ENCODE data around the gene ZNF302. TPM values are rescaled to one million over a fixed set of nuclear protein-coding genes. Genes with fewer than 3 reads are reported as not detected.

ZNF302 gene
- total RNA-seq, 1 experiment from 2014 or later: 23.2 TPM

GRCh38 chr19:34711890-34712289 is 34.4 kb downstream of the ZNF302 start:
- Mint-ChIP-seq H3K9me3 (ENCODE audit: low read depth, unreplicated experiment) (peaks cover 15% of the 10 kb centered on the region), H3K4me3 (ENCODE audit: low read depth, unreplicated experiment) (no peak overlapping the region)
- intact Hi-C loops (cut with micrococcal nuclease; ENCODE audit: unreplicated experiment): loop anchor here (1.0 kb wide), 3 partner anchors 73 to 211 kb away; no protein-coding TSS in a partner anchor

GRCh38 chr19:34712395-34713261 is 35.1 kb downstream of the ZNF302 start:
- TF ChIP-seq CTCF (IDR thresholded peaks at IDR 0.05; ENCODE audit: unreplicated experiment): peak; percentile 77
- Mint-ChIP-seq H3K27me3 (ENCODE audit: unreplicated experiment) (no peaks in the 10 kb centered on the region), H3K4me1 (ENCODE audit: low read depth, unreplicated experiment) (no peaks in the 10 kb centered on the region), H3K36me3 (ENCODE audit: insufficient read depth, unreplicated experiment) (no peaks in the 10 kb centered on the region), H3K9me3 (ENCODE audit: low read depth, unreplicated experiment) (peaks cover 15% of the 10 kb centered on the region), H3K27ac (ENCODE audit: unreplicated experiment) (no peak overlapping the region), H3K4me3 (ENCODE audit: low read depth, unreplicated experiment) (no peak overlapping the region)
- no TSS peak for BruUV-seq (replicated peaks)
- intact Hi-C loops (cut with micrococcal nuclease; ENCODE audit: unreplicated experiment): loop anchor here (1.0 kb wide), 3 partner anchors 73 to 211 kb away; no protein-coding TSS in a partner anchor
- CTCF ChIA-PET: interaction anchor here (0.7 to 0.9 kb wide), 2 partner anchors 214 to 924 kb away, joined by 3 to 4 read pairs; partner anchors contain the start of gene ZNF30
- peak; percentile 68 for DNase-seq

More at GRCh38 chr19:34711890-34712289, 34.4 kb downstream of the ZNF302 start:
- DNase-seq: no peak
- H3K36me3 Mint-ChIP-seq (ENCODE audit: insufficient read depth, unreplicated experiment): no peaks in the 10 kb centered on the region
- no TSS peak for BruUV-seq (replicated peaks)
- H3K4me1 Mint-ChIP-seq (ENCODE audit: low read depth, unreplicated experiment): no peaks in the 10 kb centered on the region
- no peaks in the 10 kb centered on the region for H3K27me3 Mint-ChIP-seq (ENCODE audit: unreplicated experiment)
- no peak for TF ChIP-seq CTCF (IDR thresholded peaks at IDR 0.05; ENCODE audit: unreplicated experiment)
- CTCF ChIA-PET: no interaction called here
- H3K27ac Mint-ChIP-seq (ENCODE audit: unreplicated experiment): no peak overlapping the region

GRCh38 chr19:34713262-34713637 is 35.8 kb downstream of the ZNF302 start:
- no peak overlapping the region for H3K27ac Mint-ChIP-seq (ENCODE audit: unreplicated experiment)
- TF ChIP-seq CTCF (IDR thresholded peaks at IDR 0.05; ENCODE audit: unreplicated experiment): no peak
- H3K27me3 Mint-ChIP-seq (ENCODE audit: unreplicated experiment): no peaks in the 10 kb centered on the region
- BruUV-seq (replicated peaks): no TSS peak
- CTCF ChIA-PET: interaction anchor here (0.9 kb wide), 1 partner anchor 214 kb away, joined by 3 read pairs; the partner anchor contains the start of gene ZNF30
- no peak for DNase-seq
- H3K36me3 Mint-ChIP-seq (ENCODE audit: insufficient read depth, unreplicated experiment): no peaks in the 10 kb centered on the region
- H3K4me1 Mint-ChIP-seq (ENCODE audit: low read depth, unreplicated experiment): no peaks in the 10 kb centered on the region
- no peak overlapping the region for H3K4me3 Mint-ChIP-seq (ENCODE audit: low read depth, unreplicated experiment)
- intact Hi-C loops (cut with micrococcal nuclease; ENCODE audit: unreplicated experiment): no loop called here
- H3K9me3 Mint-ChIP-seq (ENCODE audit: low read depth, unreplicated experiment): peaks cover 15% of the 10 kb centered on the region

GRCh38 chr19:34715357-34715756 is 37.9 kb downstream of the ZNF302 start:
- intact Hi-C loops (cut with micrococcal nuclease; ENCODE audit: unreplicated experiment): no loop called here
- no TSS peak for BruUV-seq (replicated peaks)
- DNase-seq: no peak
- Mint-ChIP-seq H3K36me3 (ENCODE audit: insufficient read depth, unreplicated experiment) (no peaks in the 10 kb centered on the region), H3K9me3 (ENCODE audit: low read depth, unreplicated experiment) (peaks cover 15% of the 10 kb centered on the region), H3K4me3 (ENCODE audit: low read depth, unreplicated experiment) (no peak overlapping the region), H3K27ac (ENCODE audit: unreplicated experiment) (no peak overlapping the region), H3K4me1 (ENCODE audit: low read depth, unreplicated experiment) (no peaks in the 10 kb centered on the region), H3K27me3 (ENCODE audit: unreplicated experiment) (no peaks in the 10 kb centered on the region)
- CTCF ChIA-PET: no interaction called here
- no peak for TF ChIP-seq CTCF (IDR thresholded peaks at IDR 0.05; ENCODE audit: unreplicated experiment)
